Transverse colon (tissue), 4 donors: ENCODE results near the gene PIH1D1. TPM values are rescaled to one million over a fixed set of nuclear protein-coding genes. Genes with fewer than 3 reads are reported as not detected.
A peak's percentile ranks its signal among the peaks of the same experiment; 100 is the strongest.
"Not testable (repeated sequence)": the region's sequence is repeated elsewhere in the genome, so short reads cannot be mapped to it uniquely, and the experiment has no call there.

Experiments used
- DNase-seq: peaks from one replicate; pipeline ENCODE4 v3.0.0-alpha.2; 2019
- H3K27ac ChIP-seq, 4 donors: fragments of 200-600 bp; sonication (generic); 2 replicates each; pipeline ENCODE4 v1.5.1; 2016 to 2018; ENCODE audit warnings: inconsistent platforms in 4 of 4
- H3K27me3 ChIP-seq: fragments of 200-600 bp; sonication (generic); 2 replicates; pipeline ENCODE4 v1.5.1; 2017; ENCODE audit warnings: inconsistent platforms
- H3K36me3 ChIP-seq, 4 donors: fragments of 200-600 bp; sonication (generic); 2 replicates each; pipeline ENCODE4 v1.5.1; 2017 to 2019; ENCODE audit warnings: inconsistent platforms in 4 of 4
- H3K4me1 ChIP-seq, 4 donors: fragments of 200-600 bp; sonication (generic); 2 replicates each; pipeline ENCODE4 v1.5.1; 2017 to 2020; ENCODE audit warnings: inconsistent platforms in 4 of 4
- H3K4me3 ChIP-seq, 4 donors: fragments of 200-600 bp; sonication (generic); 1 replicate in 1 of 4; 2 replicates in 3 of 4; pipeline versions ENCODE4 v1.5.1 to v1.6.1; 2017 to 2019; ENCODE audit warnings: inconsistent platforms in 4 of 4
- H3K9me3 ChIP-seq, 2 donors: fragments of 200-600 bp; sonication (generic); 2 replicates each; pipeline ENCODE4 v1.5.1; 2017 to 2019; ENCODE audit warnings: inconsistent platforms in 2 of 2
- CTCF ChIP-seq, 5 experiments: fragments of 200-600 bp in 3 of 5; fragments of 450-650 bp in 2 of 5; sonication (generic) in 3 of 5; IDR thresholded peaks; 1 replicate in 2 of 5; 2 replicates in 3 of 5; pipeline ENCODE4 v1.5.1; 2016 to 2017; ENCODE audit warnings: antibody characterized with exemption in 5 of 5, inconsistent platforms in 3 of 5, mild to moderate bottlenecking in 2 of 5, moderate library complexity in 1 of 5
- EP300 ChIP-seq: sonication (generic); formaldehyde crosslinking; IDR thresholded peaks from one replicate; pipeline ENCODE4 v1.6.1; 2017; ENCODE audit warnings: antibody characterized with exemption, low read depth
- POLR2A ChIP-seq: fragments of 450-650 bp; IDR thresholded peaks from one replicate; pipeline ENCODE4 v1.6.1; 2016; ENCODE audit warnings: antibody characterized with exemption, mild to moderate bottlenecking, moderate library complexity
- POLR2AphosphoS5 ChIP-seq, 3 donors: sonication (generic); formaldehyde crosslinking; IDR thresholded peaks; one replicate each; pipeline ENCODE4 v1.6.1; 2016; ENCODE audit warnings: antibody characterized with exemption in 3 of 3
- WGBS, 2 donors: methylation state at CpG; one replicate each; pipeline ENCODE4 v1.1.5; 2018; ENCODE audit warnings: low coverage in 1 of 2; 5-methylcytosine and 5-hydroxymethylcytosine counted together
- in situ Hi-C, 4 donors: fragments of 200-750 bp; cut with MboI; loops; one replicate each; pipeline versions ENCODE4 v1.15.0 to v1.15.1; 2017; ENCODE audit warnings: low sequenced_read_pairs in 3 of 4, low pct_ligation_motif_present in 1 of 4, low pct_unique_long_range_greater_than_20kb in 1 of 4
- intact Hi-C: fragments of 100-400 bp; cut with DNase I; formaldehyde crosslinking; loops from one replicate; pipeline ENCODE4 v1.15.1; 2023; ENCODE audit warnings: low total_unique reads
- total RNA-seq, 4 donors: library from RNA; depleted of rRNA; stranded (reverse); fragments of >200 nt; gene quantifications; one replicate each; pipeline ENCODE4 v1.1.0, GENCODE V29; 2016

Gene PIH1D1
- total RNA-seq, 4 donors from 2014 or later, result 52.7 to 105 (median 90.4) TPM

DNA sequence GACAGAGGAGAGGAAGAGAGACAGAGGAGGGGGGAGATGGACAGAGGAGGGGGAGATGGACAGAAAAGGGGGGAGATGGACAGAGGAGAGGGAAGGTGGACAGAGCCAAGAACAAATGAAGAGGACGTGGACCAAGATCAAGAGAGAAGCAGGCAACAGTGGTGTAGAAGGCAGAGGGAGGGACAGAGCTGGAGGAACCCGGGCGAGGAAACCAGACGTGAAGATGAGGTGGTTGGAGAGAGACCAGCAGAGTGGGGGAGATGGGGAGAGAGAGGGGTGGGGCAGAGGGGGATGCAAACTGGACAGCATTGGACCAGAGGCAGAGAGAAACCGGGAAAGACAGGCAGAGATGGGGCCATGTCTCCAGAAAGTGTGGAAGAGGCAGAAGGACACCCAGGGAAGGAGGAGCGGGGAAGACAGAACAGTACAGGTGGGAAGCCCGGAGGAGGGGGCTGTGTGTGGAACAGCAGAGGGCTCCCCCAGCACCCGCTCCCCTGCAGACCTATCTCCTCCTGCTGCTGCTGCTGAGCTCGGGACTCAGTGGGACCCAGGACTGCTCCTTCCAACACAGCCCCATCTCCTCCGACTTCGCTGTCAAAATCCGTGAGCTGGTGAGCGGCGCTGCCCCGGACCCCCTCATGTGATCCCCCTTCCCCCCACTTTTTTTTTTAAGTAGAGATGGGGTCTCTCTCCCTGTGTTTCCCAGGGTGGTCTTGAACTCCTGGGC lies 23.7 kb upstream of the PIH1D1 start:
- TF ChIP-seq CTCF (IDR thresholded peaks at IDR 0.05), result no peak
- TF ChIP-seq POLR2A, result no peak
- no peak for TF ChIP-seq POLR2AphosphoS5 (IDR thresholded peaks at IDR 0.05)
- no peak for TF ChIP-seq EP300
- Histone ChIP-seq H3K36me3 (no peaks in the 10 kb centered on the region), H3K27me3 (no peaks in the 10 kb centered on the region), H3K4me3 (peak overlapping the region in 1 of 4 donors; percentile 81), H3K9me3 (no peaks in the 10 kb centered on the region), H3K4me1 (peaks cover 5 to 24% (median 12%) of the 10 kb centered on the region in 4 donors), H3K27ac (peak overlapping the region; percentile 39 to 89 (median 84))
- WGBS, 2 donors, result 23 to 63% methylated on average over 5 to 15 of the region's 15 CpGs
- intact Hi-C loops, result loop anchor here (10.0 kb wide), 1 partner anchor 209 kb away; the partner anchor contains the start of gene ADM5
- DNase-seq, result no peak
- in situ Hi-C loops, result loop anchor here in 1 of 4 donors (25.0 kb wide), 1 partner anchor 387 kb away; the partner anchor contains the start of genes PNKP and PTOV1

DNA sequence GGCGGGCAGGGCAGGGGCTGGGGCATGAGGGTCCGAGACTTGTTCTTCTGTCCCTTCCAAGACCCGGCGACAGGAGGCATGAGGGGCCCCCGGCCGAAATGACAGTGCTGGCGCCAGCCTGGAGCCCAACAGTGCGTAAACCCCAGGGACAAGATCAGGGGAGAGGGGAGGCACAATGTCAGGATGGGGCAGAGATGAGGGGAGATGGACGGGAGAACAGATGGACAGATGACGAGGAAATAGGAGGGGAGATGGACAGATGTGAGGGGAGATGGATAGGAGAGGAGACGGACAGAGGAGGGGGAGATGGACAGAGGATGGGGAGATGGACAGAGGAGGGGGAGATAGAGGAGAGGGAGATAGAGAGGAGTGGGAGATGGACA lies 22.9 kb upstream of the PIH1D1 start:
- in situ Hi-C loops, result no loop called here
- TF ChIP-seq EP300 (no peak), CTCF (IDR thresholded peaks at IDR 0.05) (no peak), POLR2A (no peak), POLR2AphosphoS5 (IDR thresholded peaks at IDR 0.05) (no peak)
- 9 to 20% methylated on average over 5 to 11 of the region's 11 CpGs for WGBS, 2 donors
- intact Hi-C loops, result loop anchor here (10.0 kb wide), 1 partner anchor 210 kb away; the partner anchor contains the start of gene ADM5
- Histone ChIP-seq H3K27me3 (no peaks in the 10 kb centered on the region), H3K36me3 (no peaks in the 10 kb centered on the region), H3K4me1 (peaks cover 8 to 32% (median 13%) of the 10 kb centered on the region in 4 donors), H3K27ac (peak overlapping the region; percentile 83 to 89 (median 86)), H3K4me3 (peak overlapping the region; percentile 68 to 81 (median 73)), H3K9me3 (no peaks in the 10 kb centered on the region)
- no peak for DNase-seq

- peak within 1 kb of the TSS; percentile 68 to 81 (median 73) for H3K4me3 ChIP-seq
- H3K27ac ChIP-seq, result peak within 1 kb of the TSS; percentile 83 to 89 (median 86)
- H3K4me1 ChIP-seq, result peaks cover 8 to 35% (median 13%) of the 10 kb centered on the region in 4 donors
- H3K9me3 ChIP-seq, result no peaks in the 10 kb centered on the region
- in situ Hi-C loops (no loop called here), intact Hi-C loops (loop anchor here (10.0 kb wide), 1 partner anchor 211 kb away; the partner anchor contains the start of gene ADM5)
- H3K27me3 ChIP-seq, result no peaks in the 10 kb centered on the region
- DNase-seq, result peak; percentile 83
- 1 to 20% methylated on average over 1 to 33 of the region's 33 CpGs for WGBS, 2 donors
- no peaks in the 10 kb centered on the region for H3K36me3 ChIP-seq
- TF ChIP-seq EP300, result peak; percentile 12
- TF ChIP-seq POLR2AphosphoS5 (IDR thresholded peaks at IDR 0.05), result peak; percentile 33 to 57 (median 46)
- TF ChIP-seq POLR2A, result peak; percentile 24
- TF ChIP-seq CTCF (IDR thresholded peaks at IDR 0.05), result peak; percentile 98 to 100 (median 99)
Observed at GRCh38 chr19:49473868-49474541, 22.4 kb upstream of the PIH1D1 start, which contains the start of gene FLT3LG. TSS of gene FLT3LG (plus strand) at chr19:49474215. CDS start at chr19:49474640, 425 bp downstream.

- H3K9me3 ChIP-seq, H3K27me3 ChIP-seq, H3K36me3 ChIP-seq, in situ Hi-C loops, DNase-seq: not testable (repeated sequence)
- Histone ChIP-seq H3K4me3 (peak overlapping the region in 3 of 4 donors; percentile 68 to 81 (median 74)), H3K27ac (peak overlapping the region; percentile 83 to 89 (median 86)), H3K4me1 (peaks cover 8 to 35% (median 13%) of the 10 kb centered on the region in 4 donors)
- intact Hi-C loops, result loop anchor here (10.0 kb wide), 1 partner anchor 211 kb away; the partner anchor contains the start of gene ADM5
- 0 to 70% methylated on average over 1 to 9 of the region's 9 CpGs for WGBS, 2 donors
Observed at GRCh38 chr19:49473501-49473867, 21.9 kb upstream of the PIH1D1 start.
